Measurements from ENCODE around the gene CLEC3A.
"Not testable (repeated sequence)": the region's sequence is repeated elsewhere in the genome, so short reads cannot be mapped to it uniquely, and the experiment has no call there.

The CLEC3A gene

DNA sequence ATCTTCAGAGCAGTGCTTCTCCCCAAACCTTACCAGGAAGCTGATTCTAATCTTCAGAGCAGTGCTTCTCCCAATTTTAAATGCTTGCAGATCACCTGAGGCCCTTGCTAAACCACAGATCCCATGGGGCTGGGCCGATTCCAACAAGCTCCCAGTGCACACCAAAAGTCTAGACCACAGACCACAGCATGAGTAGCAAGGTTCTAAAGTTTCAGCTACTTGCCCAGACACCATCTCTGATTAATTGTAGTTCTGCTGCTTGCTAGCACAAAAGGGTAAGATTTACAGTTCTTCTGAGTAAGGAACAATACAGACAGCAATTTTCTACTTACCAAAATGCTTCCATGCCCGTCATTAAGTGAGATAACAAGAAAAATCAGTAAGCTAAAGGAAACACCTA lies 12.2 kb downstream of the CLEC3A start:
- no peak for DNase-seq

DNA sequence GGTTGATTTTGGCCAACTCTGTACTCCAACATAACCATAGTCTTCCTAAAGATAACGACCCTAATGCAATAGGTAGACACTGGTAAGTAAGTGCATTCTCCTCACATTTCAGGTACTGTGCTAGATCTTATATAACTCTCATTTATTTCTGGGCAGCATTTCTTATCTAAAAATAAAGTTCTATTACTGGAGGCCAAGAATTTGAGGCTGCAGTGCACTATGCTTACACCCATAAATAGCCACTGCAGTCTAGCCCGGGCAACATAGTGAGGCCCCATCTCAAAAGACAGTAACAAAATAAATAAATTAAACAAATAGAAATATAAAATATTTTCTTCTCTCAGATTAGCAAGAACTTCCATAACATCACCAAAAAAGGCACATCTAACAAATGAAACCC lies 12.7 kb downstream of the CLEC3A start:
- no peak for DNase-seq

DNA sequence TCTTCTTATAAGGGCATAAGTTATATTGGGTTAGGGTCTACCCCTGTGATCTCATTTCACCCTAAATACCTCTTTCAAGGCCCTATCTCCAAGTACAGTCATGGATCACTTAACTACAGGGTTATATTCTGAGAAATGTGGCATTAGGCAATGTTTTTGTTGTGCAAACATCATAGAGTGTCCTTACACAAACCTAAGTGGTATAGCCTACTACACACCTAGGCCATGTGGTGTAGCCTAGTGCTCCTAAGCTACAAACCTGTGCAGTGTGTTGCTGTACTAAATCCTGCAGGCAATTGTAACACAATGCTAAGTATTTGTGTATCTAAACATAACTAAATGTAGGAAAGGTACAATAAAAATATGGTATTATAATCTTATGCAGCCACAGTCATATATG lies 18.0 kb downstream of the CLEC3A start:
- DNase-seq = no peak

DNA sequence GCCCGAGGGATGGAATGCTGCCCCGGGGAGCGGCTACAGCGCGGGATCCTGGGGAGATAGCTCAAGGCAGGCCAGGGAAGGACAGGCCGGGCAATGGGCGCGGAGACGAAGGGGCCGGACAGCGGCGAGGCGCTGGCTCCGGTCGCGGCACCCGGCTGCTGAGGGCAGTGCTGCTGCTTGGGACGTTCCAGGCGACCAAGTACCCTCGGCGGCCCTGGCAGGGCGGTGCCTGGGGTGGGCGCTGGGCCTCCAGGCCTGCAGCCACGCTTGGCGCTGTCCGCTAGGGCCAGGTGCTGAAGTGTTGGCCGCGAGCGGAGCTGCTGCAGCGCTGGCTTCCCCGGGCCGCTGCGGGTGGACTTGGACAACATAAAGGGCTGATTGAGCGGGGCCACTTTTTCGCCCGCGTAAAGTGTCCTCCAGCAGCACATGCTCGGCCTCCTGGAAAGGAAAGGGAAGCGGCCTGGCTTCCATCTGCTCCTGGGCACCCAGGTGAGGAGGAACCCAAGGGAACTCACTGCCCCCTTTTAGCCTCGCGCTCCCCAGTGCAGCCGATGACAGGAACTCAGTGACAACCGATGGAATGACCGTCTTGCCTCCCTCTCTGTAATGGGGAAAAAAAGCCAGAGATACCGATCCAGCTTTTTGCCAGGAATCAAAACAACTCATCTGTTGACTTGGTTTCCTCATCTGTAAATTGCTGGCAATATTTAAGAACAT lies 23.7 kb downstream of the CLEC3A start:
- DNase-seq = peak; percentile 66

DNA sequence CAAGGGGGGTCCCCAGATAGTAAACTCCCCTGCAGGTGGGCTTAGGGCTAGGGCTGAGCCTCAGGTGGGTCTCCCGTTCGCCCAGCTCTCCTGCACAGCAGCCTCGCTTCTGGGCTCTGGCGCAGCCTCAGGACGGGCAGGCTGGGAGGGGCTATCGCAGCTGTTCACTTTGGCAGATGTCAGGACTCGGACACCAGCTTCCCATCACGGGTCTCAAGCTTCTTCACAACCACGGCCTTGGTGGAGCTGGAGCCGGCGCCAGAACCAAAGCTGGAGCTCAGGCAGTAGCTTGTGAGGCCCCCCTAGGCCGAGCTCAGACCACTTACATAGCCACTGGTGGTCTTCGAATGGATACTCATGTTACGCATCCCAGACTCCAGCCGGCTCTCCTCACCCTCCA lies 26.0 kb downstream of the CLEC3A start:
- DNase-seq = no peak

DNA sequence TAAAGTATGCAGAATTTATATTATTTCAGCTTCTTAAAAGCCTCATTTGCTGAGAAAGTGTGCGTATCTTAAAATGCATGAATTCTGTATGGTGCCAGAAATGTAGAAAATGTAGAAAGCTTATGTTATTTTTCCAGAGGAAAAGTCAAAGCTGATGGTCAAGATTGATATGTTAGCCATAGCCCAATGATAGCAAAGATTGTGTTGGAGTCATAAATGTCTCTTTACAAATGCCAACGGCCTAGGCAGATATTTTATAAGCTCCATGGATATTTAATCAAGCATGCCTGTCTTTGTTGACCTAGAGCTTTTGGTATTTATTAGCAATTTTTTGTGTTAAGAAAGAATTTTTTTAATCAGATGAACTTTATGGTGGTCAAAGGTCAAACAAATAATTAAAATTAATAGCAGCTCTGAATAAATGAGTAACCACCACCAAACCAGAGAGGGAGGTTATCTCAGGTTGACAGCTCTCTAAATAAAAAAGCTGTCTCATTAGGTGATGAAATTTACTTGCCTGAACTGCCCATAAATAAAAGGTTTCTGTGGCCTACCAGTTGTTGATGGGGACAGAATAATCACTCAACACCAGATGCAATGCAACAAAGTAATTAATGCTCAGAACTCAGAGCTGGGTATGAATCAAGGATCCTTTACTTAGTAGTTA lies 28.5 kb downstream of the CLEC3A start:
- DNase-seq = no peak

DNA sequence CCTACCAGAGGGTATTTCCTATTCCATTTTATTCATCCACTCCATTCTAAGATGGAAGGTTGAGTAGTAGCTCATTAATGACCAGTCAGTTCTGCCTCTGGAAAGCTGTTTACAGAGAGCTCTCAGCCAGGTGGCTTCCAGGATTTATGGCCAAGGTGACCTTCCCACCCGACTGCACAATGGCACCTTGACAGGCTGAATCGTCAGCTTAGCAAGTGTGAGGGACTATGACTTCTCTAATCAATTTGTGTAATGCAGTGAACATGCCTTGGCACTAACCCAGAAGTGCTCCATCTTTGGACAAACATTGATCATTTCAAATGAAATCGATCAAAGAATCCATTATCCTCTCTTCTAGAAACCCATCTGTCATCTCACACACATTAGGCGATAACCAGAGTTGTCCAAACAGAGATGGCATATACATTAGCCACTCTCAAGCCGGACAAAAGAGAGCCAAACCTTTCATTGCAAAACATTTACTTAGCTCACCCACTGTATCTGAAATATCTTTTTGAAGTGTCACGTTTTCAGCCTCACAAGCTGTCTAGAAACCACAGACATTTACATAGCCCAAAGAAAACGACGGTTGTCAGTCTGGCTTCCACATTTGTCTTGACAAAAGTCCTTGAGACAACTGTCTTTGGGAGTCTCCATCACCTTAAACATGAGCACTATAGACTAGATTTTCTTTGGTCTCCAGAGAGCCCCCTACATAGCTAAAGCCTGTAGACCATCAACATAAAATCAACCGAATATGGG lies 35.6 kb downstream of the CLEC3A start:
- no peak for DNase-seq

DNA sequence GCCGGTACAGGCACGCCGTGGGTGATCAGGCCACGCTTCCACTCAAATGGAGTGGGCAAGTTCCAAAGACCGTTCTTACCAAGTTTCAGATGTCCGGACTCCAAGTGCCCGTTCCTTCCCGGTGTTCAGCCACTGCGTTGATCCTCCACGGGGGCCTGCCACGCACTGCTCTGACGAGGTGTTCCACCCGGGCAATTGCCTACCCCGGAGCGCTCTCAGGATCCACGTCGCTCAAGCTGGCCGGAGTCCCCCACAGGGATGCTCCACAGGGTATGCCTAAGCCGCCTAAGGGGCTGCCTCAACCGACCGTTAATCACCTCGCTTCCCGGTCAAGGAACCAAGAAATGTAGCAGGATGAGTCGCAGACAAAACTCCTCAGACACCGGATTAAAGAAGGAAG lies 37.5 kb downstream of the CLEC3A start:
- not testable (repeated sequence) for DNase-seq

DNA sequence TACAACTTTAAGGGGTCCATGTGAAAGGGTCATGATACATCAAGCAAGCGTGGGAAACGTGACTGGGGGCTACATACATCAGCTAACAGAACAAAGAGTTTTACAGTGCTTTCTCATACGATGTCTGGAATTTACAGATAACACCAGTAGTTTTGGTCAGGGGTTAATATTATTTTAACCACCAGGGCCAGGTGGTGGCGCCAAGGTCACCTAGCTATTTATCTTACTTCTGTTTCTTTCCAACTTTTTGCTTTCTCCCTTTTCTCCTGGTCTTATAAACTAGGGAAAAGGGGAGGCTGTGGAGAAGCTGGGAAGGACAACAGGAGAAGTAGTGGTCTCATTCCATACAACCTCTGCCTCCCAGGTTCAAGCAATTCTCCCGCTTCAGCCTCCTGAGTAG lies 37.9 kb downstream of the CLEC3A start:
- no peak for DNase-seq

DNA sequence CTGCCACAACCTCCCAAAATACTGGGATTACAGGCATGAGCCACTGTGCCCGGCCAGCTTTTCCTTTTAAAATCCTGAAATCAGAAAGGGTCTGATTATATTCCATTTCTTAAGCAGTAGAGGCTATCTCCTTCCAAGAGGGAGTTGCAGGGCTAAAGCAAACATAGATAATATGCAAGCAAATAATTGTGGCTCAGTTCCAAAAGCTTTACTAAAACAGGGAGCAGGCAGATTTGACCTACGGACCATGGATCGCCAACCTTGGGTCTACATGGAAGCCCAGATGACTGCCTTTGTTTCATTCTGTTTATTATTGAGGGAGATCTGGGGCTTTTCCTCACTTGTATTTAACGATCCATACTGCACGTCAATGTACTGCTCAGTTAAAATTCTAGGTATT lies 38.5 kb downstream of the CLEC3A start:
- no peak for DNase-seq

DNA sequence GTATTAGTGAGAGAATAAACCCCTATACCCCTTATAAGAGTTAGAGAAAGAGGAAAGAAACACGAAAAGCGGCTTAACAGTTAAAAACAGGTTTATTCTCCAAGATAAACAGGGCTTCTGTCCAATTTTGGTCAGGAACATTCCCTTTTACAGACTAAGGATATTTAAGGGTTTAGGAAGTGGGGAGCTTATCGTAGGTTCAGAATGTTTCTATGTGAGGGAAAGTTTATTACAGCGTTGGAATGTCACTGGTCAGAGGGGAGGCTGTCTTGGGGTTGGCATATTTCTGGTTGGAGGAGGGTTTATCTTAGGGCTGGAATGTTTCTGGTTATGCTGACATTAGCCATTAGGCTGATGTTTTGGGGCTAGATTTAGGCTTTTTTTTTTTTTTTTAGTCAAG lies 43.0 kb downstream of the CLEC3A start:
- DNase-seq = no peak

DNA sequence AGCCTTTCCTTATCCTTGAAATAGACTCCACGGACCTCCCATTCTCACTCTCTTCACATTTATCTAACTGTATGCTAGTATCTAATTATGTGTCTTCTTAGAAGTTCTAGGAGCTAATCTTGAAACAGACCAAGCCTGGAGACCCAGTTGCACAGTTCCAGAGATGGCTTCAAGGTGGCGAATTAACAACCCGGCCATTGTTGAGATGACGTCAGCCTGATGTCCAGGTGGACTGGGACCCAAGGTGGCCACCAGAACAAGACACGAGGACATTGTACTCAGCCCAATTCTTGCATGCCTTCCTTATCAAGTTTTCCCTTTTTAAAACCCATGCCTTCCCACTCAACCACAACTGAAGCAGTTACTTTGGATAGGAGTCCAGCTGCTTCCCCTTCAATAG lies 47.6 kb downstream of the CLEC3A start:
- DNase-seq = no peak

DNA sequence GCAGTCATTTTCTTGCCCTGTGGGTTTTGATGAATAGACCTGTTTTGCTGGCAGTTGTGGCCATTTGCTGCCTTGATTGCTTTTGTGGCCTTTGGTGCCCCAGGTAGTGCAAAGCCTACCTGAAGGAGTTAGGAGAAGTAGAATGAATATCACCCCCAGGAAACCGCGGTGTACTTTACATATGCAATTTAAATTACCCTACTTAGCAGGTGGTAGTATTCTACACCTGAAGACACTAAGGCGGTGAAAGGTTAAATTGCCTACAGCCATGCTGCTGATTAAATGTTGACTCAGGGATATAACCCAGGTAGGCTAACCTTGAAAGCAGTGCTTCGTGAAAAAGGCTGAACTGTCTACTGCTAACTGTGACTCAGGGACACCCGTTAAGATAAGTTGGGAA lies 49.9 kb downstream of the CLEC3A start:
- DNase-seq = no peak

DNA sequence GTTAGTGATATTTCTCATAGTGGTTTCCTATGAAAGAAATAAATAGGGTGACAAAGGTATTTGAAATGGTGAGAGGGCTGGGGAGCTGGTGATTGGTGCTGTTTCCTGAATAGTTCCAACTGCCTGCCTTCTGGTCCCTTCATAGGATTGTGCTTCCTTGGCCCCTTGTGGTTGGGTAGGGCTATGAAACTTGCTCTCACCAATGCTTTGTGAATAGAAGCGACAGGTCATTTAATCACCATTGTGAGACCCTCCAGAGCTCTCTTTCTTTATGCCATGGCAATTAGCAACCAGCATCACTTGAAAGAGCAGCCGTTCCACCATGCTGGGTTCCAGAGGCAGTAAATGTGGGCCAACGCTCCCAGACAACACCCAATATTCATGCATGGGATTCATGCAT lies 53.5 kb downstream of the CLEC3A start:
- no peak for DNase-seq

DNA sequence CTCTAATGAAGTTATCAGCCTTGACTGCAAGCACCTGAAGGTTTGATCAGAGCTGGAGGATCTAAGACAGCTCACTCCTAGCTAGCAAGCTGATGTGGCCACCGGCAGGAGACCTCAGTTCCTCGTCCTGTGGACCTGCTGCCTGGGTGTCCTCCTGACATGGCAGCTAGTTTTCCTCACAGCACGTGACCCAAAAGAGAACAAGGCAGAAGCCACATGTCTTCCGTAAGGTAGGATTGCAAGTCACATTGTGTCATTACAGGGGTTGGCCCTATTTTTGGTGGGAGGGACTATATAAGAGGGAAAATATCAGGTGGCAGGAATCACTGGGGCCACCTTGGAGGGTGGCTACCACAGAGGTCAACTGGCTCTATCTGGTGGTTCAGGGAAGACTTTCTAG lies 59.0 kb downstream of the CLEC3A start:
- no peak for DNase-seq

Measured in activated effector memory CD4-positive, alpha-beta T cell treated with anti-CD3 and anti-CD28 coated beads, Interleukin-2, amount 50 U/mL, for 16 hours (primary cell).